Esophagus muscularis mucosa (tissue), 4 donors: ENCODE data around the gene CCDC149. TPM values are rescaled to one million over a fixed set of nuclear protein-coding genes. Genes with fewer than 3 reads are reported as not detected.

Experiments
- DNase-seq: peaks from one replicate; pipeline ENCODE4 v3.0.0-alpha.2; 2017; ENCODE audit errors: extremely low spot score
- H3K27ac ChIP-seq, 4 donors: fragments of 200-600 bp; sonication (generic); replicated peaks in 1 of 4; 1 replicate in 3 of 4; 2 replicates in 1 of 4; pipeline ENCODE4 v1.5.1; 2016 to 2019; ENCODE audit warnings: mild to moderate bottlenecking in 1 of 4
- H3K27me3 ChIP-seq, 4 donors: fragments of 200-600 bp; sonication (generic); one replicate each; pipeline versions ENCODE4 v1.5.1 to v1.6.0; 2016 to 2019
- H3K36me3 ChIP-seq, 4 donors: fragments of 200-600 bp; sonication (generic); one replicate each; pipeline ENCODE4 v1.5.1; 2016 to 2019
- H3K4me1 ChIP-seq, 4 donors: fragments of 200-600 bp; sonication (generic); one replicate each; pipeline ENCODE4 v1.5.1; 2016 to 2019
- H3K4me3 ChIP-seq, 4 donors: fragments of 200-600 bp; sonication (generic); 1 replicate in 2 of 4; 2 replicates in 2 of 4; pipeline ENCODE4 v1.5.1; 2016 to 2019; ENCODE audit warnings: mild to moderate bottlenecking in 4 of 4, moderate library complexity in 1 of 4
- H3K9me3 ChIP-seq, 4 donors: fragments of 200-600 bp; sonication (generic); 1 replicate in 3 of 4; 2 replicates in 1 of 4; pipeline ENCODE4 v1.5.1; 2016 to 2019
- EP300 ChIP-seq: sonication (generic); formaldehyde crosslinking; IDR thresholded peaks from one replicate; pipeline ENCODE4 v1.6.1; 2017; ENCODE audit warnings: antibody characterized with exemption
- POLR2A ChIP-seq: fragments of 450-650 bp; IDR thresholded peaks from one replicate; pipeline ENCODE4 v1.6.1; 2017; ENCODE audit warnings: antibody characterized with exemption, moderate library complexity, mild to moderate bottlenecking, low read depth
- POLR2AphosphoS5 ChIP-seq, 2 donors: sonication (generic); formaldehyde crosslinking; IDR thresholded peaks; one replicate each; pipeline ENCODE4 v1.6.1; 2017; ENCODE audit warnings: antibody characterized with exemption in 2 of 2
- WGBS: methylation state at CpG from one replicate; pipeline ENCODE4 v1.1.5; 2018; 5-methylcytosine and 5-hydroxymethylcytosine counted together
- intact Hi-C: fragments of 100-400 bp; cut with DNase I; formaldehyde crosslinking; loops from one replicate; pipeline ENCODE4 v1.15.1; 2023
- total RNA-seq, 4 donors: library from RNA; depleted of rRNA; stranded (reverse); fragments of >200 nt; gene quantifications; one replicate each; pipeline versions ENCODE4 v1.1.0 to v1.2.1, GENCODE V29; 2016
- TF ChIP-seq, protein P1 (sequence below), 3 experiments: fragments of 200-600 bp in 2 of 3; fragments of 450-650 bp in 1 of 3; sonication (generic) in 2 of 3; IDR thresholded peaks; one replicate each; pipeline ENCODE4 v1.5.1; 2017 to 2019; ENCODE audit warnings: antibody characterized with exemption in 3 of 3, mild to moderate bottlenecking in 2 of 3, moderate library complexity in 1 of 3

Gene CCDC149
- total RNA-seq, 4 donors from 2014 or later: 21.0 to 37.9 (median 34.0) TPM

DNA sequence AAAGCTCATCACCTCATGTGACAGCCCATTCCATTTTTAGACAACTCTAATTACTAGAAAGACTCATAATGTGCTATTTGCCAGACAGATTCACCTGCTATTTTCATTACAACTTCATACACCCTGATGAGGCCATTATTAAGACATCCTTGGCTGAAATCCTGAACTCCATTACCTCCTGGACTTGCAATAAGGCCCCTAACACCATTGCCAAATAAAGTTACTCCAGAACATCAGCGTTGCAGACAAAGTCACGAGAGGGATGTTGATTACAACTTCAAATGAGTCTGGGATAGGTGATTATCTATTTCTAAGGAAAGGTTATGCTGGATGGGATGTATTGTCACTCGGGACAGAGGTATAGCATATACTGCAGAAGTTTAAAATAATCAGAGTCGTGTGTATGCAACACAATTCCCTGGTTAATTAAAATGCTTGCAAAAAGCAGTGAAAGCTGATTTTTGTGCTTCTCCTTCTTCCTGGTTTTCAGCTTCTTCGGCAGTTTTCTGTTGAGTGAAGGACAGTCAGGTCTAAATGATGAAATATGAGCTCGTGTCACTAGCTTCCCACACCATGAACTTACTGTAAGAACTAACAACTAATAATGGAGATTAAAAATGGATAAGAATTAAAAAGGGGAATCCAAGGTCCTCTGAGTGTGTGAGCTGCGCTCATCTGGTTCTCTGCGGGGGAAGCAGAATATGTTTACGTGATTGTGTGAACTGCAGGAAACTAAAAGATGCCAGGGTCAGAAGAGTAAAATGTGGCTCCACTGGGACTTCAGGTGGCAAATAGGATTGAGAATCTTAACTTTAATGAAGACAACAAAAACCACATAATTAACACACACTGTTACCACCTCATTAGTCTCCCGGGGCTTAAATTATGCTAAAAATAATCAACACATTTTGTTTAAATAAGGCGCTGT lies 135.0 kb downstream of the CCDC149 start:
- WGBS: 41% methylated on average over 11 of the region's 11 CpGs
- intact Hi-C loops: loop anchor here (5.0 kb wide), 1 partner anchor 40 kb away; no protein-coding TSS in a partner anchor
- DNase-seq: peak; percentile 80
- peak overlapping the region; percentile 61 to 69 (median 65) for H3K27ac ChIP-seq
- no peaks in the 10 kb centered on the region for H3K9me3 ChIP-seq
- H3K27me3 ChIP-seq: no peaks in the 10 kb centered on the region
- no peaks in the 10 kb centered on the region for H3K36me3 ChIP-seq
- H3K4me3 ChIP-seq: no peak overlapping the region
- TF ChIP-seq POLR2AphosphoS5 (IDR thresholded peaks at IDR 0.05) (no peak), POLR2A (no peak), EP300 (no peak)
- TF ChIP-seq, protein P1, sequence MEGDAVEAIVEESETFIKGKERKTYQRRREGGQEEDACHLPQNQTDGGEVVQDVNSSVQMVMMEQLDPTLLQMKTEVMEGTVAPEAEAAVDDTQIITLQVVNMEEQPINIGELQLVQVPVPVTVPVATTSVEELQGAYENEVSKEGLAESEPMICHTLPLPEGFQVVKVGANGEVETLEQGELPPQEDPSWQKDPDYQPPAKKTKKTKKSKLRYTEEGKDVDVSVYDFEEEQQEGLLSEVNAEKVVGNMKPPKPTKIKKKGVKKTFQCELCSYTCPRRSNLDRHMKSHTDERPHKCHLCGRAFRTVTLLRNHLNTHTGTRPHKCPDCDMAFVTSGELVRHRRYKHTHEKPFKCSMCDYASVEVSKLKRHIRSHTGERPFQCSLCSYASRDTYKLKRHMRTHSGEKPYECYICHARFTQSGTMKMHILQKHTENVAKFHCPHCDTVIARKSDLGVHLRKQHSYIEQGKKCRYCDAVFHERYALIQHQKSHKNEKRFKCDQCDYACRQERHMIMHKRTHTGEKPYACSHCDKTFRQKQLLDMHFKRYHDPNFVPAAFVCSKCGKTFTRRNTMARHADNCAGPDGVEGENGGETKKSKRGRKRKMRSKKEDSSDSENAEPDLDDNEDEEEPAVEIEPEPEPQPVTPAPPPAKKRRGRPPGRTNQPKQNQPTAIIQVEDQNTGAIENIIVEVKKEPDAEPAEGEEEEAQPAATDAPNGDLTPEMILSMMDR (IDR thresholded peaks at IDR 0.05): no peak
- peaks cover 29 to 59% (median 56%) of the 10 kb centered on the region in 4 donors for H3K4me1 ChIP-seq

DNA sequence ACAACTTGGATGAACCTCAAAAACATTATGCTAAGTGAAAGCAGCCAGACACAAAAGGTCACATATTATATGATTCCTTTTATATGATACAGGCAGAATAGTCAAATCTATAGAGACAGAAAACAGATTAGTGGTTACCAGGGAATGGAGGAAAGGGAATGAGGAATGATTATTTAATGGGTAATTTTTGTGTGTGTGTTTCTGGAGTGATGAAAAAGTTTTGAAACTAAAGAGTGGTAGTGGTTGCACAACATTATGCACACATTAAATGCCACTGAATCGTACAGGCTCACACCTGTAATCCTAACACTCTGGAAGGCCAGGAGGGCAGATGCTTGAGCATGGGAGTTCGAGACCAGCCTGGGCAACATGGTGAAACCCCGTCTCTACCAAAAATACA lies 137.1 kb downstream of the CCDC149 start:
- H3K27ac ChIP-seq: no peak overlapping the region
- H3K36me3 ChIP-seq: no peaks in the 10 kb centered on the region
- WGBS: 94% methylated on average over 3 of the region's 3 CpGs
- TF ChIP-seq POLR2A (no peak), POLR2AphosphoS5 (IDR thresholded peaks at IDR 0.05) (no peak), EP300 (no peak)
- TF ChIP-seq, protein P1 (IDR thresholded peaks at IDR 0.05): no peak
- H3K27me3 ChIP-seq: no peaks in the 10 kb centered on the region
- peaks cover 14 to 46% (median 43%) of the 10 kb centered on the region in 4 donors for H3K4me1 ChIP-seq
- intact Hi-C loops: loop anchor here (5.0 kb wide), 1 partner anchor 38 kb away; no protein-coding TSS in a partner anchor
- peak; percentile 55 for DNase-seq
- H3K4me3 ChIP-seq: no peak overlapping the region
- no peaks in the 10 kb centered on the region for H3K9me3 ChIP-seq

DNA sequence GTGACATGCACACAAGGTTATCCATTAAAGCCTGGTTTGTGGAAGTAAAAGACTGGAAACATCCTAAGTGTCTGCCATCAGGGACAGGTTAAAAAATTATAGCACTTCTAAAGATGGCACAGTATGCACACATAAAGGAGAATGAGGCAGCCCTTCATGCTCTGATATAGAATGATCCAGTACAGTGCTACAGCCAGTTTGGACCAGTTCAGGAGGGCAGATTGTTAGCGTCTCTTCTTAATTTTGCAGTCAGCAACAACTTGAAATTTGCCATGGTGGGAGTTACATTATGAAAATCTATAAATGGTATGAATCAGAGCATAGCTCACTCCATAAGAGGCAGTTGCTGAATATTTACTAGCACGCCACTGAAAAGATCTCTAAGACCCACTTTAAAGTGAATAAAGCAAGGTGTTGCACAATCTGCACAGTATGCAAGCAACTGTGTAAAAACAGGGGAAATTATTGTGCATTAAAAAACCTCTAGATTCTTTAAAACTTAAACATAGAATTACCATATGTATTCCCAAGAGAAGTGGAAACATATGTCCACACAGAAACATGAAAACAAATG lies 137.7 kb downstream of the CCDC149 start:
- no peaks in the 10 kb centered on the region for H3K36me3 ChIP-seq
- H3K4me3 ChIP-seq: no peak overlapping the region
- no peaks in the 10 kb centered on the region for H3K9me3 ChIP-seq
- TF ChIP-seq EP300: no peak
- no peak for TF ChIP-seq POLR2AphosphoS5 (IDR thresholded peaks at IDR 0.05)
- TF ChIP-seq POLR2A: no peak
- TF ChIP-seq, protein P1 (IDR thresholded peaks at IDR 0.05): no peak
- intact Hi-C loops: loop anchor here (5.0 kb wide), 1 partner anchor 38 kb away; no protein-coding TSS in a partner anchor
- H3K4me1 ChIP-seq: peaks cover 10 to 46% (median 43%) of the 10 kb centered on the region in 4 donors
- no peaks in the 10 kb centered on the region for H3K27me3 ChIP-seq
- no peak overlapping the region for H3K27ac ChIP-seq
- 79% methylated on average over 2 of the region's 2 CpGs for WGBS
- DNase-seq: peak; percentile 7

DNA sequence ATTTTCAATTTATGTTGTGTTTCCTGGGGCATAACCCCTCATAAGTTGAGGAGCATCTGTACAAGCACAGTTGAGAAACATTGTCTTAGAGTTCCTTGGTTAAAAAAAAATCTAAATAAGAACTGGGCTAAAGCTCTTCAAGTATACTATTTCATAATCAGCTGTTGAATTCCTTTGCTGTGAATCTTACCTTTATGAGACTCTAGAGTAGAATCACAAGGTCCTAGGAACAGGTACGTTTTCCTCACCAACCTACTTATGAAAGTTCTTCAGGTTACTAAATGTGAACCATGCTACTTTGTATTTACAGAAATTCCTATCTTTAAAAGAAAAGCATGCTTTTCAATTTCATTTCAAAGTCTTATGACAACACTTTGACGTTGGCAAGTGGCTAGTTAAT lies 138.4 kb downstream of the CCDC149 start:
- DNase-seq: no peak
- no peak overlapping the region for H3K4me3 ChIP-seq
- intact Hi-C loops: no loop called here
- WGBS: 38% methylated on average over 2 of the region's 2 CpGs
- no peak overlapping the region for H3K27ac ChIP-seq
- H3K27me3 ChIP-seq: no peaks in the 10 kb centered on the region
- TF ChIP-seq POLR2AphosphoS5 (IDR thresholded peaks at IDR 0.05) (no peak), POLR2A (no peak), EP300 (no peak)
- TF ChIP-seq, protein P1 (IDR thresholded peaks at IDR 0.05): no peak
- H3K36me3 ChIP-seq: no peaks in the 10 kb centered on the region
- peaks cover 6 to 42% (median 37%) of the 10 kb centered on the region in 4 donors for H3K4me1 ChIP-seq
- no peaks in the 10 kb centered on the region for H3K9me3 ChIP-seq
